ENCODE results near the gene XG.

XG gene

DNA sequence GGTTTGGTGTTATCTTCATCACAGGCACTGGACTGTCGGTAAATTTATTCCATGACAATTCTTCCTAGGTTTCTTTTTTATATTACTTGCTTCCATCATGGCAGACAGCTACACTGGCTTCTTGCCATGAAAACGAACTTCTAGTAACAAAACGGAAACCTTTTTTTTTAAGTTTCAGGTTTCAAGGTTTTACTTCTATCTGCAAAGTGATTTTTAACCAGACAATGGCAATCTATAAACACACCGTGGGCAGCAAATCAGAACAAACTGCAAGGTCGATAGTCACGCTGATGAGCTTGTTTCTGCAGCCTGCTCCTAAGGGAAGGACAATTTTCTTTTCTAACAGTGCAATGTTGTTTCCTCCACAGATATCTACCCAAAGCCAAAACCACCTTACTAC, 29.9 kb downstream of the XG start:
- Histone ChIP-seq H3K4me1 (ENCODE audit: low read length) (no peaks in the 10 kb centered on the region), H3K27me3 (replicated peaks; ENCODE audit: insufficient read depth, low read length) (no peaks in the 10 kb centered on the region), H2AFZ (ENCODE audit: low read length) (no peak overlapping the region), H3K9me2 (replicated peaks; ENCODE audit: insufficient read depth, low read length) (no peaks in the 10 kb centered on the region), H3K4me2 (ENCODE audit: low read depth, low read length) (no peak overlapping the region), H4K20me1 (ENCODE audit: insufficient read depth, low read length) (no peaks in the 10 kb centered on the region), H3K79me2 (ENCODE audit: low read length) (no peaks in the 10 kb centered on the region), H3F3A (ENCODE audit: insufficient read depth, low read length) (no peaks in the 10 kb centered on the region), H3K4me3 (ENCODE audit: low read length) (no peak overlapping the region), H3K9ac (ENCODE audit: low read length) (no peak overlapping the region), H3K9me3 (replicated peaks; ENCODE audit: insufficient read depth, low read length) (no peaks in the 10 kb centered on the region), H3K27ac (ENCODE audit: low read length) (peak overlapping the region; percentile 6; the same call in 1 of the 2 replicates), H3K36me3 (replicated peaks; ENCODE audit: insufficient read depth, low read length) (no peaks in the 10 kb centered on the region)
- TF ChIP-seq, protein P1, sequence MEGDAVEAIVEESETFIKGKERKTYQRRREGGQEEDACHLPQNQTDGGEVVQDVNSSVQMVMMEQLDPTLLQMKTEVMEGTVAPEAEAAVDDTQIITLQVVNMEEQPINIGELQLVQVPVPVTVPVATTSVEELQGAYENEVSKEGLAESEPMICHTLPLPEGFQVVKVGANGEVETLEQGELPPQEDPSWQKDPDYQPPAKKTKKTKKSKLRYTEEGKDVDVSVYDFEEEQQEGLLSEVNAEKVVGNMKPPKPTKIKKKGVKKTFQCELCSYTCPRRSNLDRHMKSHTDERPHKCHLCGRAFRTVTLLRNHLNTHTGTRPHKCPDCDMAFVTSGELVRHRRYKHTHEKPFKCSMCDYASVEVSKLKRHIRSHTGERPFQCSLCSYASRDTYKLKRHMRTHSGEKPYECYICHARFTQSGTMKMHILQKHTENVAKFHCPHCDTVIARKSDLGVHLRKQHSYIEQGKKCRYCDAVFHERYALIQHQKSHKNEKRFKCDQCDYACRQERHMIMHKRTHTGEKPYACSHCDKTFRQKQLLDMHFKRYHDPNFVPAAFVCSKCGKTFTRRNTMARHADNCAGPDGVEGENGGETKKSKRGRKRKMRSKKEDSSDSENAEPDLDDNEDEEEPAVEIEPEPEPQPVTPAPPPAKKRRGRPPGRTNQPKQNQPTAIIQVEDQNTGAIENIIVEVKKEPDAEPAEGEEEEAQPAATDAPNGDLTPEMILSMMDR (IDR thresholded peaks at IDR 0.05; ENCODE audit: low read length): no peak
- TF ChIP-seq EZH2 (optimal IDR thresholded peaks at IDR 0.05; ENCODE audit: low read depth, low read length): no peak
- TF ChIP-seq EZH2phosphoT487 (IDR thresholded peaks at IDR 0.05; ENCODE audit: low read length): no peak
- DNase-seq: peak; percentile 17

DNA sequence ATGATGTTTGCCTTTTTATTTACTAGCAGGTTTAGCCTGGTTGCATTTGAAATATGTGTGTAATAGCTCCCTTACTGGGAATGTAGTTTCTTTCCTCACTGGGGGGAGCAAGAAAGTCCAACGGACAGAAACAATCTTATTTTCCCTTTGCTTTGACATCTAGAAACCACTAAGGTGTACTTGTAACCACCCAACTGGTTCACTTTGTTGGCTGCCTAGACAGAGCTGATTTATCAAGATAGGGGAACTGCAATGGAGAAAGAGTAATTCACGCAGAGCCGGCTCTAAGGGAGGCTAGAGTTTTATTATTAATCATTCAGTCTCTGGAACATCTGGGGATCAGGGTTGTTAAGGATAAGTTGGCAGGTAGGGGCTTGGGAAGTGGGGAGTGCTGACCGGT, 30.3 kb downstream of the XG start:
- H2AFZ ChIP-seq (ENCODE audit: low read length): no peak overlapping the region

DNA sequence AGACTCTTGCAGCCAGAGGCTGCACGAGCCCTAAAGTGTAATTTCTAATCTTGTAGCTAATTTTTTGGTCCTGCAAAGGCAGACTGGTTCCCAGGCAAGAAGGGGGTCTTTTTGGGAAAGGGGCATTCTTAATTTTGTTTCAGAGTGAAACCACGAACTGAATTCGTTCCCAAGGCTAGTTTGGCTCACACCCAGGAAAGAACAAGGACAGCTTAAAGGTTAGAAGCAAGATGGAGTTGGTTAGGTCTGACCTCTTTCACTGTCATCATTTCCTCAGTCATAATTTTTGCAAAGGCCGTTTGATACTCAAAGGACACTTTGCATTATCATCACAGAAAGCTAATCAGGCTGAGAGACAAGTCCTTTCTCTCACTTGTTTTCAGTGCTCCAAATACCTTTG, 30.9 kb downstream of the XG start:
- TF ChIP-seq, protein P1 (IDR thresholded peaks at IDR 0.05; ENCODE audit: low read length): no peak
- TF ChIP-seq EZH2phosphoT487 (IDR thresholded peaks at IDR 0.05; ENCODE audit: low read length) (no peak), EZH2 (optimal IDR thresholded peaks at IDR 0.05; ENCODE audit: low read depth, low read length) (no peak)
- H3K9ac ChIP-seq (ENCODE audit: low read length): no peak overlapping the region
- no peaks in the 10 kb centered on the region for H3K27me3 ChIP-seq (replicated peaks; ENCODE audit: insufficient read depth, low read length)
- H3K4me3 ChIP-seq (ENCODE audit: low read length): no peak overlapping the region
- no peaks in the 10 kb centered on the region for H3K9me2 ChIP-seq (replicated peaks; ENCODE audit: insufficient read depth, low read length)
- H3K4me1 ChIP-seq (ENCODE audit: low read length): no peaks in the 10 kb centered on the region
- H3K36me3 ChIP-seq (replicated peaks; ENCODE audit: insufficient read depth, low read length): no peaks in the 10 kb centered on the region
- H4K20me1 ChIP-seq (ENCODE audit: insufficient read depth, low read length): no peaks in the 10 kb centered on the region
- no peaks in the 10 kb centered on the region for H3K79me2 ChIP-seq (ENCODE audit: low read length)
- H3K9me3 ChIP-seq (replicated peaks; ENCODE audit: insufficient read depth, low read length): no peaks in the 10 kb centered on the region
- no peak overlapping the region for H2AFZ ChIP-seq (ENCODE audit: low read length)
- H3K27ac ChIP-seq (ENCODE audit: low read length): no peak overlapping the region
- H3F3A ChIP-seq (ENCODE audit: insufficient read depth, low read length): no peaks in the 10 kb centered on the region
- no peak overlapping the region for H3K4me2 ChIP-seq (ENCODE audit: low read depth, low read length)
- DNase-seq: no peak

More for the DNA sequence above, 30.3 kb downstream of the XG start:
- H3K9me3 ChIP-seq (replicated peaks; ENCODE audit: insufficient read depth, low read length): no peaks in the 10 kb centered on the region
- no peak overlapping the region for H3K4me3 ChIP-seq (ENCODE audit: low read length)
- peak overlapping the region; percentile 6; the same call in 1 of the 2 replicates for H3K27ac ChIP-seq (ENCODE audit: low read length)
- no peaks in the 10 kb centered on the region for H3K9me2 ChIP-seq (replicated peaks; ENCODE audit: insufficient read depth, low read length)
- H4K20me1 ChIP-seq (ENCODE audit: insufficient read depth, low read length): no peaks in the 10 kb centered on the region
- H3K4me1 ChIP-seq (ENCODE audit: low read length): no peaks in the 10 kb centered on the region
- no peak overlapping the region for H3K4me2 ChIP-seq (ENCODE audit: low read depth, low read length)
- no peak for DNase-seq
- no peaks in the 10 kb centered on the region for H3K79me2 ChIP-seq (ENCODE audit: low read length)
- no peaks in the 10 kb centered on the region for H3K36me3 ChIP-seq (replicated peaks; ENCODE audit: insufficient read depth, low read length)
- no peak for TF ChIP-seq EZH2phosphoT487 (IDR thresholded peaks at IDR 0.05; ENCODE audit: low read length)
- no peak for TF ChIP-seq EZH2 (optimal IDR thresholded peaks at IDR 0.05; ENCODE audit: low read depth, low read length)
- TF ChIP-seq, protein P1 (IDR thresholded peaks at IDR 0.05; ENCODE audit: low read length): no peak
- no peak overlapping the region for H3K9ac ChIP-seq (ENCODE audit: low read length)
- H3F3A ChIP-seq (ENCODE audit: insufficient read depth, low read length): no peaks in the 10 kb centered on the region
- H3K27me3 ChIP-seq (replicated peaks; ENCODE audit: insufficient read depth, low read length): no peaks in the 10 kb centered on the region
